AG04450 (cell line): ENCODE results near the gene UFC1. TPM values are rescaled to one million over a fixed set of nuclear protein-coding genes. Genes with fewer than 3 reads are reported as not detected.

ENCODE experiments used
- CTCF ChIA-PET: fragments of 300-600, 350-600 bp; formaldehyde crosslinking; extraction: SDS; loops from one replicate; lab custom pipeline; 2022; ENCODE audit warnings: antibody characterized with exemption, inconsistent platforms; lab: Charles Lee
- POLR2A ChIA-PET: fragments of 350-600 bp; formaldehyde crosslinking; extraction: SDS; loops from one replicate; lab custom pipeline; 2021; ENCODE audit warnings: antibody characterized with exemption, inconsistent platforms; lab: Yijun Ruan, JAX
- DNase-seq: peaks from one replicate; pipeline ENCODE4 v3.0.0-alpha.2; 2011; ENCODE audit warnings: low read depth, low spot score
- H3K27ac ChIP-seq: one replicate; pipeline ENCODE4 v1.5.1; 2012; ENCODE audit warnings: low read depth, low read length, control low read depth
- H3K27me3 ChIP-seq: one replicate; pipeline ENCODE4 v1.6.0; 2012; ENCODE audit warnings: low read length; ENCODE audit not compliant: control insufficient read depth, insufficient read depth
- H3K4me3 ChIP-seq: 2 replicates; pipeline ENCODE4 v1.5.1; 2011; ENCODE audit warnings: mild to moderate bottlenecking, low read depth, low read length, control low read depth
- H3K9me3 ChIP-seq: 2 replicates; pipeline ENCODE4 v1.5.1; 2012; ENCODE audit warnings: low read length; ENCODE audit not compliant: control insufficient read depth, insufficient read depth
- CTCF ChIP-seq: IDR thresholded peaks from 2 replicates; pipeline ENCODE4 v1.5.1; 2011; ENCODE audit warnings: low read depth, low read length, control low read depth, inconsistent platforms
- polyA plus RNA-seq: library from polyadenylated mRNA; depleted of rRNA; stranded (reverse); fragments of >200 nt; gene quantifications from 2 replicates; pipeline ENCODE4 v1.2.3, GENCODE V29; 2011

UFC1 gene
- polyA plus RNA-seq, 1 experiment: 146 TPM

- Histone ChIP-seq H3K27ac (peak within 1 kb of the TSS; percentile 57), H3K9me3 (no peaks in the 10 kb centered on the region), H3K4me3 (peak within 1 kb of the TSS; percentile 51), H3K27me3 (no peaks in the 10 kb centered on the region)
- POLR2A ChIA-PET: interaction anchor here (0.8 to 1.3 kb wide), 4 partner anchors 8 to 115 kb away, joined by 3 read pairs; partner anchors contain the start of genes PPOX and SDHC
- DNase-seq: peak; percentile 48
- TF ChIP-seq CTCF: no peak
- CTCF ChIA-PET: interaction anchor here (0.7 to 3.5 kb wide), 6 partner anchors 8 to 183 kb away, joined by 3 to 29 read pairs (median 6); partner anchors contain the start of gene TOMM40L
These were observed 45.2 kb downstream of the UFC1 start, which contains the start of gene ADAMTS4 for GRCh38 chr1:161198897-161199431. Gene ADAMTS4, minus strand, starts transcription at chr1:161199054. Its CDS starts 427 bp downstream, at chr1:161198627.

- no peak for DNase-seq
- POLR2A ChIA-PET: interaction anchor here (1.1 to 1.3 kb wide), 2 partner anchors 18 to 114 kb away, joined by 3 read pairs; partner anchors contain the start of gene SDHC
- no peak for TF ChIP-seq CTCF
- peak overlapping the region; percentile 57 for H3K27ac ChIP-seq
- H3K4me3 ChIP-seq: no peak overlapping the region
- no peaks in the 10 kb centered on the region for H3K27me3 ChIP-seq
- no peaks in the 10 kb centered on the region for H3K9me3 ChIP-seq
- CTCF ChIA-PET: interaction anchor here (1.3 to 3.5 kb wide), 4 partner anchors 9 to 183 kb away, joined by 3 to 29 read pairs (median 7); partner anchors contain the start of gene TOMM40L
These were observed 45.8 kb downstream of the UFC1 start for GRCh38 chr1:161199506-161200139.

- ChIA-PET POLR2A (interaction anchor here (1.9 kb wide), 1 partner anchor 16 kb away, joined by 9 read pairs; no protein-coding TSS in a partner anchor), CTCF (interaction anchor here (6.8 to 7.0 kb wide), 2 partner anchors 8 to 26 kb away, joined by 62 to 87 read pairs; partner anchors contain the start of gene TOMM40L)
- Histone ChIP-seq H3K27ac (peak overlapping the region; percentile 99), H3K27me3 (no peaks in the 10 kb centered on the region), H3K4me3 (no peak overlapping the region), H3K9me3 (no peaks in the 10 kb centered on the region)
- no peak for TF ChIP-seq CTCF
- no peak for DNase-seq
These were observed 46.7 kb downstream of the UFC1 start for GRCh38 chr1:161200421-161200991.

- no peaks in the 10 kb centered on the region for H3K27me3 ChIP-seq
- no peaks in the 10 kb centered on the region for H3K9me3 ChIP-seq
- peak overlapping the region; percentile 99 for H3K27ac ChIP-seq
- POLR2A ChIA-PET: interaction anchor here (0.5 to 1.9 kb wide), 11 partner anchors 9 to 324 kb away, joined by 3 to 12 read pairs (median 4); partner anchors contain the start of genes TOMM40L and UFC1
- peak; percentile 37 for DNase-seq
- no peak for TF ChIP-seq CTCF
- CTCF ChIA-PET: interaction anchor here (0.5 to 7.0 kb wide), 7 partner anchors 9 to 783 kb away, joined by 3 to 87 read pairs (median 11); partner anchors contain the start of gene TOMM40L
- H3K4me3 ChIP-seq: peak overlapping the region; percentile 58
These were observed 47.4 kb downstream of the UFC1 start for GRCh38 chr1:161200992-161201835.
